Medulla oblongata (tissue), 1 donor: ENCODE data around the gene AHNAK2.
"Not testable (repeated sequence)": the region's sequence is repeated elsewhere in the genome, so short reads cannot be mapped to it uniquely, and the experiment has no call there.

Source experiments
- DNase-seq: peaks from one replicate; pipeline ENCODE4 v3.0.0-alpha.2; 2015; ENCODE audit errors: extremely low spot score

Gene AHNAK2

GRCh38 chr14:104927432-104927816 lies 50.8 kb downstream of the AHNAK2 start:
- DNase-seq, result no peak

GRCh38 chr14:104926619-104927431 lies 51.3 kb downstream of the AHNAK2 start:
- DNase-seq, result peak; percentile 63

GRCh38 chr14:104925855-104926609 lies 52.1 kb downstream of the AHNAK2 start:
- no peak for DNase-seq

GRCh38 chr14:104925214-104925854 lies 52.8 kb downstream of the AHNAK2 start:
- DNase-seq, result no peak

GRCh38 chr14:104924421-104925213 lies 53.6 kb downstream of the AHNAK2 start, which contains the start of gene PLD4:
PLD4 (plus strand) TSS chr14:104924879; CDS start chr14:104927141, 2,262 bp downstream.
- peak; percentile 44 for DNase-seq

GRCh38 chr14:104923640-104924420 lies 54.3 kb downstream of the AHNAK2 start:
- DNase-seq, result no peak

GRCh38 chr14:104919993-104920315 lies 58.2 kb downstream of the AHNAK2 start:
- no peak for DNase-seq

GRCh38 chr14:104919152-104919992 lies 58.8 kb downstream of the AHNAK2 start:
- not testable (repeated sequence) for DNase-seq

- no peak for DNase-seq
Observed at GRCh38 chr14:104917993-104918392, 60.2 kb downstream of the AHNAK2 start.

- no peak for DNase-seq
Observed at GRCh38 chr14:104917116-104917515, 61.1 kb downstream of the AHNAK2 start.

- DNase-seq, result no peak
Observed at GRCh38 chr14:104913435-104913834, 64.7 kb downstream of the AHNAK2 start.

- DNase-seq, result no peak
Observed at GRCh38 chr14:104912053-104912452, 66.1 kb downstream of the AHNAK2 start.

GRCh38 chr14:104908303-104908702 lies 69.9 kb downstream of the AHNAK2 start:
- DNase-seq, result no peak

GRCh38 chr14:104905579-104905933 lies 72.6 kb downstream of the AHNAK2 start:
- not testable (repeated sequence) for DNase-seq

GRCh38 chr14:104904650-104905578 lies 73.3 kb downstream of the AHNAK2 start:
- not testable (repeated sequence) for DNase-seq

- DNase-seq, result no peak
Observed at GRCh38 chr14:104903990-104904389, 74.2 kb downstream of the AHNAK2 start.

- DNase-seq, result no peak
Observed at GRCh38 chr14:104900639-104901512, 77.3 kb downstream of the AHNAK2 start.

GRCh38 chr14:104899781-104900180 lies 78.4 kb downstream of the AHNAK2 start:
- DNase-seq, result no peak
